ENCODE results near the gene CPM. TPM values are rescaled to one million over a fixed set of nuclear protein-coding genes. Genes with fewer than 3 reads are reported as not detected.

Gene CPM
- polyA plus RNA-seq, 1 donor (not counting 4 experiments of a cell fraction or from before 2014, with no cell fraction given), result 2.5 TPM

GRCh38 chr12:68871921-68872320 is 61.0 kb downstream of the CPM start:
- dilution Hi-C loops (cut with MboI; ENCODE audit: extremely low pct_ligation_motif_present, low sequenced_read_pairs), result no loop called here
- FAIRE-seq (no peak), DNase-seq (ENCODE audit: low read depth, low spot score) (no peak)
- Histone ChIP-seq H3K79me2 (ENCODE audit: control insufficient read depth, insufficient read depth, low read length) (no peaks in the 10 kb centered on the region), H3K27me3 (ENCODE audit: control insufficient read depth, extremely low read depth, insufficient read depth, low read length) (no peaks in the 10 kb centered on the region), H3K4me3 (ENCODE audit: control insufficient read depth in 2 of 3, extremely low read depth in 1 of 3, insufficient read depth in 2 of 3, low read depth in 1 of 3, low read length in 3 of 3) (no peak overlapping the region), H3K9me1 (ENCODE audit: control insufficient read depth, extremely low read depth, insufficient read depth, low read length) (no peaks in the 10 kb centered on the region), H3K9ac (ENCODE audit: control insufficient read depth, extremely low read depth, insufficient read depth, low read length) (no peak overlapping the region), H3K4me2 (ENCODE audit: control insufficient read depth, extremely low read depth, insufficient read depth, low read depth, low read length) (no peak overlapping the region), H3K9me3 (ENCODE audit: control insufficient read depth, low read depth, low read length) (no peaks in the 10 kb centered on the region), H2AFZ (ENCODE audit: control insufficient read depth, low read length) (no peak overlapping the region), H3K4me1 (ENCODE audit: control insufficient read depth, extremely low read depth, insufficient read depth, low read length) (peaks cover 11% of the 10 kb centered on the region), H4K20me1 (ENCODE audit: control insufficient read depth, extremely low read depth, insufficient read depth, low read length) (no peaks in the 10 kb centered on the region), H3K27ac (ENCODE audit: control insufficient read depth, insufficient read depth, low read length) (no peak overlapping the region), H3K36me3 (ENCODE audit: control insufficient read depth in 2 of 2, extremely low read depth in 1 of 2, insufficient read depth in 2 of 2, low read length in 2 of 2) (no peaks in the 10 kb centered on the region)
- TF ChIP-seq CTCF (optimal IDR thresholded peaks at IDR 0.05 in 1 of 3, IDR thresholded peaks at IDR 0.05 in 1 of 3, conservative IDR thresholded peaks at IDR 0.05 in 1 of 3; ENCODE audit: extremely low read depth in 1 of 3, insufficient read depth in 2 of 3, low read length in 3 of 3), result peak; percentile 27 to 58 (median 37)
- no peak for TF ChIP-seq EZH2 (IDR thresholded peaks at IDR 0.05; ENCODE audit: low read length)

DNA sequence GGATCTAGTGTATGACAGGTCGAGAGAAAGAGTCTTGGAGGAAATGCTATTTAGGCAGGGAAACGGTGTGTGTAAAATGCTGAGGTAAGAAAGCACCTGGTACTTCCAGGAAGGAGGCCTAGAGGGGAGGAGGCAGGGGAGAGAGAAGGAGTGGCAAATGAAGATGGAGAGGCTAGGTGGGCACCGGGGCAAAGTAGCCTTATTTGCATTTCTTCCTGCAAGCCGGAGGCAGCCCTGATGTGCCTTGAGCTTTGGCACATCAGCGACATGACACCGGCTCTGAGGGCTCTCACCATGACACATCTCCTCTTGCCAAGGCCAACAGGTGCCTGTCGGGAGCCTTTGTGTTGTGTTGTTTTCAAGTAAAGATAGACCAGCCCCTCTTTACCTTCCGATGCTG is 61.6 kb downstream of the CPM start:
- H2AFZ ChIP-seq (ENCODE audit: control insufficient read depth, low read length), result no peak overlapping the region
- H3K9me3 ChIP-seq (ENCODE audit: control insufficient read depth, low read depth, low read length), result no peaks in the 10 kb centered on the region
- H3K4me1 ChIP-seq (ENCODE audit: control insufficient read depth, extremely low read depth, insufficient read depth, low read length), result peaks cover 11% of the 10 kb centered on the region
- no peak overlapping the region for H3K4me2 ChIP-seq (ENCODE audit: control insufficient read depth, extremely low read depth, insufficient read depth, low read depth, low read length)
- DNase-seq (ENCODE audit: low read depth, low spot score) (no peak), FAIRE-seq (no peak)
- H3K27ac ChIP-seq (ENCODE audit: control insufficient read depth, insufficient read depth, low read length), result no peak overlapping the region
- H3K36me3 ChIP-seq (ENCODE audit: control insufficient read depth in 2 of 2, extremely low read depth in 1 of 2, insufficient read depth in 2 of 2, low read length in 2 of 2), result no peaks in the 10 kb centered on the region
- TF ChIP-seq CTCF (optimal IDR thresholded peaks at IDR 0.05 in 1 of 3, IDR thresholded peaks at IDR 0.05 in 1 of 3, conservative IDR thresholded peaks at IDR 0.05 in 1 of 3; ENCODE audit: extremely low read depth in 1 of 3, insufficient read depth in 2 of 3, low read length in 3 of 3) (no peak), EZH2 (IDR thresholded peaks at IDR 0.05; ENCODE audit: low read length) (no peak)
- H4K20me1 ChIP-seq (ENCODE audit: control insufficient read depth, extremely low read depth, insufficient read depth, low read length), result no peaks in the 10 kb centered on the region
- no peaks in the 10 kb centered on the region for H3K27me3 ChIP-seq (ENCODE audit: control insufficient read depth, extremely low read depth, insufficient read depth, low read length)
- no peaks in the 10 kb centered on the region for H3K79me2 ChIP-seq (ENCODE audit: control insufficient read depth, insufficient read depth, low read length)
- H3K4me3 ChIP-seq (ENCODE audit: control insufficient read depth in 2 of 3, extremely low read depth in 1 of 3, insufficient read depth in 2 of 3, low read depth in 1 of 3, low read length in 3 of 3), result no peak overlapping the region
- no peaks in the 10 kb centered on the region for H3K9me1 ChIP-seq (ENCODE audit: control insufficient read depth, extremely low read depth, insufficient read depth, low read length)
- dilution Hi-C loops (cut with MboI; ENCODE audit: extremely low pct_ligation_motif_present, low sequenced_read_pairs), result no loop called here
- no peak overlapping the region for H3K9ac ChIP-seq (ENCODE audit: control insufficient read depth, extremely low read depth, insufficient read depth, low read length)

Measured in keratinocyte (primary cell).